ENCODE measurements around the gene PRKCE.

GRCh38 chr2:45758018-45758417 lies 106.5 kb downstream of the PRKCE start:
- no peak for TF ChIP-seq CTCF (IDR thresholded peaks at IDR 0.05 in 2 of 3, conservative IDR thresholded peaks at IDR 0.05 in 1 of 3; ENCODE audit: borderline replicate concordance in 1 of 3, insufficient read depth in 1 of 3, low read depth in 2 of 3, low read length in 2 of 3)
- no peak for TF ChIP-seq CEBPB (IDR thresholded peaks at IDR 0.05; ENCODE audit: low read depth)
- TF ChIP-seq JUND (IDR thresholded peaks at IDR 0.05) = no peak
- TF ChIP-seq EZH2 (IDR thresholded peaks at IDR 0.05) = no peak
- TF ChIP-seq POLR2A (IDR thresholded peaks at IDR 0.05; ENCODE audit: borderline replicate concordance, extremely low read depth, insufficient read depth, insufficient read length) = no peak
